ENCODE data around the gene ARHGAP19. TPM values are rescaled to one million over a fixed set of nuclear protein-coding genes. Genes with fewer than 3 reads are reported as not detected.
A peak's percentile ranks its signal among the peaks of the same experiment; 100 is the strongest.
"Not testable (repeated sequence)": the region's sequence is repeated elsewhere in the genome, so short reads cannot be mapped to it uniquely, and the experiment has no call there.

Gene ARHGAP19
- total RNA-seq, 1 experiment from 2014 or later, result 28.9 TPM

DNA sequence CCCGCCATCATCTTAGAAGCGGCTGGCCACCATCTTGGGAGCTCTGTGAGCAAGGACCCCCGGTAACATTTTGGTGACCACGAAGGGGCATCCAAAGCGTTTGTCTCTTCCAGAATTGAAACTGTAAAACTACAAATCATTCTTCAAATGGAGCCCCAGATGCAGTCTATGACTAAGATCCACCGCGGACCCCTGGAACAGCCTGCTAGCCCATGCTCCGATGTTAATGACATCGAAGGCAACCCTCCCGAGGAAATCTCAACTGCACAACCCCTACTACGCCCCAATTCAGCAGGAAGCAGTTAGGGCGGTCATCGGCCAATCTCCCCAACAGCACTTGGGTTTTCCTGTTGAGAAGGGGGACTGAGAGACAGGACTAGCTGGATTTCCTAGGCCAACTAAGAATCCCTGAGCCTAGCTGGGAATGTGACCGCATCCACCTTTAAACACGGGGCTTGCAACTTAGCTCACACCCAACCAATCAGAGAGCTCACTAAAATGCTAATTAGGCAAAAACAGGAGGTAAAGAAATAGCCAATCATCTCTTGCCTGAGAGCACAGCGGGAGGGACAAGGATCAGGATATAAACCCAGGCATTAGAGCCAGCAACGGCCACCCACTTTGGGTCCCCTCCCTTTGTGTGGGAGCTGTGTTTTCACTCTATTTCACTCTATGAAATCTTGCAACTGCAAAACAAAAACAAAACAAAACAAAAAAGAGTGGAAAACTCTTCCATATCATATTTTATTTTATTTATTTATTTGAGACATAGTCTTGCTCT is 1.7 kb downstream of the ARHGAP19 start:
- Histone ChIP-seq H3K27ac (ENCODE audit: low read length) (peak overlapping the region; percentile 100), H3K4me1 (ENCODE audit: control insufficient read depth, insufficient read depth, low read length) (peaks cover 12% of the 10 kb centered on the region; the same call in 1 of the 2 replicates), H3K4me3 (ENCODE audit: low read depth in 2 of 2, low read length in 2 of 2) (peak overlapping the region; percentile 69 to 97)
- POLR2A ChIA-PET, result interaction anchor here (0.5 to 1.4 kb wide), 4 partner anchors 12 to 53 kb away, joined by 3 to 4 read pairs (median 4); no protein-coding TSS in a partner anchor
- CTCF ChIA-PET, result interaction anchor here (1.6 kb wide), 1 partner anchor 12 kb away, joined by 5 read pairs; no protein-coding TSS in a partner anchor
- in situ Hi-C loops (cut with HindIII; ENCODE audit: low pct_unique_long_range_greater_than_20kb, low sequenced_read_pairs); DNase-seq (ENCODE audit: low read depth, low spot score); H3K9me3 ChIP-seq (ENCODE audit: control insufficient read depth, insufficient read depth, low read depth, low read length); ATAC-seq; H3K27me3 ChIP-seq (ENCODE audit: control insufficient read depth, insufficient read depth, low read length); BruUV-seq (replicated peaks); intact Hi-C loops (cut with micrococcal nuclease; ENCODE audit: unreplicated experiment); H3K36me3 ChIP-seq (ENCODE audit: control insufficient read depth, insufficient read depth, low read length): not testable (repeated sequence)

DNA sequence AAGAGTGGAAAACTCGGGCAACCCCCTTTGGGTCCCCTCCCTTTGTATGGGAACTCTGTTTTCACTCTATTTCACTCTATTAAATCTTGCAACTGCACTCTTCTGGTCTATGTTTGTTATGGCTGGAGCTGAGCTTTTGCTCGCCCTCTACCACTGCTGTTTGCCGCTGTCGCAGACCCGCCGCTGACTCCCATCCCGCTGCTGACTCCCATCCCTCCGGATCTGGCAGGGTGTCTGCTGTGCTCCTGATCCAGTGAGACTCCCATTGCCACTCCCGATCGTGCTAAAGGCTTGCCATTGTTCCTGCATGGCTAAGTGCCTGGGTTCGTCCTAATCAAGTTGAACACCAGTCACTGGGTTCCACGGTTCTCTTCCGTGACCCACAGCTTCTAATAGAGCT is 2.4 kb downstream of the ARHGAP19 start:
- intact Hi-C loops (cut with micrococcal nuclease; ENCODE audit: unreplicated experiment); H3K4me3 ChIP-seq (ENCODE audit: low read depth in 2 of 2, low read length in 2 of 2); in situ Hi-C loops (cut with HindIII; ENCODE audit: low pct_unique_long_range_greater_than_20kb, low sequenced_read_pairs); H3K27me3 ChIP-seq (ENCODE audit: control insufficient read depth, insufficient read depth, low read length); H3K9me3 ChIP-seq (ENCODE audit: control insufficient read depth, insufficient read depth, low read depth, low read length); DNase-seq (ENCODE audit: low read depth, low spot score); ATAC-seq; H3K36me3 ChIP-seq (ENCODE audit: control insufficient read depth, insufficient read depth, low read length); BruUV-seq (replicated peaks): not testable (repeated sequence)
- ChIA-PET POLR2A (interaction anchor here (0.6 to 0.7 kb wide), 4 partner anchors 12 to 703 kb away, joined by 4 read pairs; no protein-coding TSS in a partner anchor), CTCF (interaction anchor here (0.7 kb wide), 1 partner anchor 103 kb away, joined by 3 read pairs; no protein-coding TSS in a partner anchor)
- Histone ChIP-seq H3K4me1 (ENCODE audit: control insufficient read depth, insufficient read depth, low read length) (peaks cover 12% of the 10 kb centered on the region; the same call in 1 of the 2 replicates), H3K27ac (ENCODE audit: low read length) (peak overlapping the region; percentile 100)

DNA sequence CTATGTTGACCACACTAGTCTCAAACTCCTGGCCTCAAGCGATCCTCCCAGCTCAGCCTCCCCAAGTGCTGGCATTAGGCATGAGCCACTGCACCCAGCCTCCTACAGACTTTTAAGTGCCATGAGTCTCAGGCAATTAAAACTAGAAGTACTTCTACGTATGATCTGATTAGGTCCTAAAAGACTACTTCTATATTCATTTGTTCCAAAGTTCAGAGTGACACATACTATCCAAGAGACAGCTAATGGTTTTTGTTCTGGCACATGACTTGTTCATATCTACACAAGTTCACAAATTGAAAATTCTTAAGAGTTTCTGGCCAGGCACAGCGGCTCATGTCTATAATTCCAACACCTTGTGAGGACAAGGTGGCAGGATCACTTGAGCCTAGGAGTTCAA is 11.7 kb downstream of the ARHGAP19 start:
- no peak for DNase-seq (ENCODE audit: low read depth, low spot score)
- BruUV-seq (replicated peaks), result no TSS peak
- intact Hi-C loops (cut with micrococcal nuclease; ENCODE audit: unreplicated experiment), result no loop called here
- ChIA-PET CTCF (interaction anchor here (0.7 kb wide), 1 partner anchor 12 kb away, joined by 4 read pairs; no protein-coding TSS in a partner anchor), POLR2A (no interaction called here)
- H3K4me1 ChIP-seq (ENCODE audit: control insufficient read depth, insufficient read depth, low read length), result peaks cover 49% of the 10 kb centered on the region
- TF ChIP-seq, protein P1, sequence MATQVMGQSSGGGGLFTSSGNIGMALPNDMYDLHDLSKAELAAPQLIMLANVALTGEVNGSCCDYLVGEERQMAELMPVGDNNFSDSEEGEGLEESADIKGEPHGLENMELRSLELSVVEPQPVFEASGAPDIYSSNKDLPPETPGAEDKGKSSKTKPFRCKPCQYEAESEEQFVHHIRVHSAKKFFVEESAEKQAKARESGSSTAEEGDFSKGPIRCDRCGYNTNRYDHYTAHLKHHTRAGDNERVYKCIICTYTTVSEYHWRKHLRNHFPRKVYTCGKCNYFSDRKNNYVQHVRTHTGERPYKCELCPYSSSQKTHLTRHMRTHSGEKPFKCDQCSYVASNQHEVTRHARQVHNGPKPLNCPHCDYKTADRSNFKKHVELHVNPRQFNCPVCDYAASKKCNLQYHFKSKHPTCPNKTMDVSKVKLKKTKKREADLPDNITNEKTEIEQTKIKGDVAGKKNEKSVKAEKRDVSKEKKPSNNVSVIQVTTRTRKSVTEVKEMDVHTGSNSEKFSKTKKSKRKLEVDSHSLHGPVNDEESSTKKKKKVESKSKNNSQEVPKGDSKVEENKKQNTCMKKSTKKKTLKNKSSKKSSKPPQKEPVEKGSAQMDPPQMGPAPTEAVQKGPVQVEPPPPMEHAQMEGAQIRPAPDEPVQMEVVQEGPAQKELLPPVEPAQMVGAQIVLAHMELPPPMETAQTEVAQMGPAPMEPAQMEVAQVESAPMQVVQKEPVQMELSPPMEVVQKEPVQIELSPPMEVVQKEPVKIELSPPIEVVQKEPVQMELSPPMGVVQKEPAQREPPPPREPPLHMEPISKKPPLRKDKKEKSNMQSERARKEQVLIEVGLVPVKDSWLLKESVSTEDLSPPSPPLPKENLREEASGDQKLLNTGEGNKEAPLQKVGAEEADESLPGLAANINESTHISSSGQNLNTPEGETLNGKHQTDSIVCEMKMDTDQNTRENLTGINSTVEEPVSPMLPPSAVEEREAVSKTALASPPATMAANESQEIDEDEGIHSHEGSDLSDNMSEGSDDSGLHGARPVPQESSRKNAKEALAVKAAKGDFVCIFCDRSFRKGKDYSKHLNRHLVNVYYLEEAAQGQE (IDR thresholded peaks at IDR 0.05; ENCODE audit: insufficient read depth in 1 of 2, low read depth in 2 of 2, low read length in 1 of 2), result no peak
- TF ChIP-seq TCF7L2 (IDR thresholded peaks at IDR 0.05; ENCODE audit: low read depth, low read length) (no peak), SIN3A (IDR thresholded peaks at IDR 0.05; ENCODE audit: borderline replicate concordance, insufficient read depth, low read depth, low read length) (no peak), POLR2AphosphoS5 (IDR thresholded peaks at IDR 0.05; ENCODE audit: low read depth, low read length) (no peak)
- TF ChIP-seq, protein P2, sequence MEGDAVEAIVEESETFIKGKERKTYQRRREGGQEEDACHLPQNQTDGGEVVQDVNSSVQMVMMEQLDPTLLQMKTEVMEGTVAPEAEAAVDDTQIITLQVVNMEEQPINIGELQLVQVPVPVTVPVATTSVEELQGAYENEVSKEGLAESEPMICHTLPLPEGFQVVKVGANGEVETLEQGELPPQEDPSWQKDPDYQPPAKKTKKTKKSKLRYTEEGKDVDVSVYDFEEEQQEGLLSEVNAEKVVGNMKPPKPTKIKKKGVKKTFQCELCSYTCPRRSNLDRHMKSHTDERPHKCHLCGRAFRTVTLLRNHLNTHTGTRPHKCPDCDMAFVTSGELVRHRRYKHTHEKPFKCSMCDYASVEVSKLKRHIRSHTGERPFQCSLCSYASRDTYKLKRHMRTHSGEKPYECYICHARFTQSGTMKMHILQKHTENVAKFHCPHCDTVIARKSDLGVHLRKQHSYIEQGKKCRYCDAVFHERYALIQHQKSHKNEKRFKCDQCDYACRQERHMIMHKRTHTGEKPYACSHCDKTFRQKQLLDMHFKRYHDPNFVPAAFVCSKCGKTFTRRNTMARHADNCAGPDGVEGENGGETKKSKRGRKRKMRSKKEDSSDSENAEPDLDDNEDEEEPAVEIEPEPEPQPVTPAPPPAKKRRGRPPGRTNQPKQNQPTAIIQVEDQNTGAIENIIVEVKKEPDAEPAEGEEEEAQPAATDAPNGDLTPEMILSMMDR (IDR thresholded peaks at IDR 0.05), result no peak
- H3K9me3 ChIP-seq (ENCODE audit: control insufficient read depth, insufficient read depth, low read depth, low read length), result no peaks in the 10 kb centered on the region
- no peaks in the 10 kb centered on the region for H3K27me3 ChIP-seq (ENCODE audit: control insufficient read depth, insufficient read depth, low read length)
- no peak overlapping the region for H3K4me3 ChIP-seq (ENCODE audit: low read depth in 2 of 2, low read length in 2 of 2)
- H3K27ac ChIP-seq (ENCODE audit: low read length), result peak overlapping the region; percentile 80
- in situ Hi-C loops (cut with HindIII; ENCODE audit: low pct_unique_long_range_greater_than_20kb, low sequenced_read_pairs), result no loop called here
- H3K36me3 ChIP-seq (ENCODE audit: control insufficient read depth, insufficient read depth, low read length), result no peaks in the 10 kb centered on the region
- no peak for ATAC-seq

Measured in Panc1 (cell line).